Fibroblast of upper back skin (primary cell): ENCODE data around the gene ZNF697.
"Not testable (repeated sequence)": the region's sequence is repeated elsewhere in the genome, so short reads cannot be mapped to it uniquely, and the experiment has no call there.

Source experiments
- DNase-seq: peaks from one replicate; pipeline ENCODE4 v3.0.0-alpha.2; 2013

The ZNF697 gene

DNA sequence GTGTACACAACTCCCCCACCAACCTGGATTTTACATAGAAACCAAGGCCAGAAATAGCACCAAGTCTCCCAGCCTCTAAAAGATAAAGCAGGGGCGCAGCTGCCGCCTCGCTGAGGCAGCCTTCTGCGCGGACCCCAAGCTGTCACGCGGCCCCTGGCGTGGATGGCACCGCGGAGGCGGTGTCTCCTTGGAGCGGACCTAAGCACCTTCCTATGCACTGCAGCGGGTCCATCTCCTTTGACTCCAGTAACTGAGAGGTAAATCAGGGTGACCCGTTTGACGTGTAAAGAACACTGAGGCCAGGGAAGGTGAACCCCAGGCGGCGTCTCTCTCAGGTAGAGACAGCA lies 17.0 kb downstream of the ZNF697 start:
- DNase-seq: no peak

DNA sequence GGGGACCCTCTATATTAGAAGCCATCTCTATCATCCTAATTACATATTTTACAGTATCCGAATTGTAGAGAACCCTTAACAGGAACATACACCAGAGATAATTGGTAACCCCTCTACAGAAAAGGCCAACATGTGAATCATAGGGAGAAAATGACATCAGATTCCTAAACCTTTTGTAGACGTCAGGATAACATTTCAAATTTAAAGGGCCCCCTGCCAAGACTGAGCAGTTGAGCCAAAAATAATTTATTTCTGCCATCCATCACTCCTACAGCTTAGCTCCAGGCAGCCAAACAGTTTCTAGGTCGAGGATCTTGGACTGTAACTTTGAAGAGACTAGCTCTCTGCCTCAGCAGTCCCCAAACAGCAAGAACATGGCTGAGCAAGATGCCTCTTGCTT lies 21.2 kb downstream of the ZNF697 start:
- DNase-seq: peak; percentile 87

DNA sequence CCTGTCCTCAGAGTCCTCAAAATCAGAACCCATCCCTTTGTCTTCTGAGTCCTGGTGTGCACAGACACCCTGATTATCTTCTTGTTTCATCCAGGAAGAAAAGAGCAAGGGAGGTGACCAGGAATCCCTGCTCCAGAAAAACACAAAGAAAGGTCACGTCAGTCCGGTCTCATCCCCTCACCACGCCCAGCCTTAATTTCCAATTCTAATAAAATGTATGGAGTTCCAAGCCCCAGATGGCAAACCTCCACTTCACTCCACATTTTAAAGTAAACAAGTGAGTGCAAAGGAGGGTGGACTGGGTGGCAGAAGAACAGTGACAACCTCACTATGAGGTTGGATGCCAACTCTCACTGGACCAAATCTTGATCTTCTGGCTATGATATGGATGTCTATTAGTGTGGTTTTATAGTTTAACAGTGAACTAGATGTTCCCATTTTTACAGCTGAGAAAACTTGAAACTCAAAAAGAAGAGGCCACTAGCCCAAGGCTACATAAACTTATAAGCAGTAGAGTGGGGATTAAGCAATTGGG lies 22.0 kb downstream of the ZNF697 start:
- DNase-seq: no peak

DNA sequence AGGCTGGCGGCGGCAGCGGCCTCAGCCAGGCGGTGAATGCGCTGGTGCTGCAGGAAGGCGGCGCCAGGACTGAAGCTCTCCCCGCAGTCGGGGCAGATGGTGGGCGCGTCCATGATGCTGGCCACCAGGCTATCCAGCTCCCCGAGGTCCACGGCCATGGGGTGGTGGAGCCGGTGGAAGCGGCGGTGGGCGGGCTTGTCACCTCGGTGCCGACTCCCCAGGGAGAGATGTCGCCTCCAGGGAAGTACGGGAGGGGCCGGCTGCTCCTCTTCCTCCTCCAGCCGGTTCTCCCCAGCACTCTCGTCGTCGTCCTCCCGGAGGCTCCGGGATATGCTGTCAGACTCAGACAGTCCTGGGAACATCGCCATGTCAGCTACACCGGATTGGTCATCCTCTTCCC lies 24.4 kb downstream of the ZNF697 start:
- no peak for DNase-seq

DNA sequence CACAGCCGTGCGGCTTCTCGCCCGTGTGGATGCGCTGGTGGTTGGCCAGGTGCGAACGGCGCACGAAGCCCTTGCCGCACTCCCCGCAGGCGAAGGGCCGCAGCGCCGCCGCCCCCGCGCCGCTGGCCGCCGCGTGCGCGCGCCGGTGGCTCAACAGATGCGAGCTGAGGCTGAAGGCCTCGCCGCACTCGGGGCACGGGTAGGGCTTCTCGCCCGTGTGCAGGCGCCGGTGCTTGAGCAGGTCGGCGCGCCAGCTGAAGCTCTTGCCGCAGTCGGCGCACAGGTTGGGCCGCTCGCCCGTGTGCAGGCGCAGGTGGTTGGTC lies 24.9 kb downstream of the ZNF697 start:
- no peak for DNase-seq

DNA sequence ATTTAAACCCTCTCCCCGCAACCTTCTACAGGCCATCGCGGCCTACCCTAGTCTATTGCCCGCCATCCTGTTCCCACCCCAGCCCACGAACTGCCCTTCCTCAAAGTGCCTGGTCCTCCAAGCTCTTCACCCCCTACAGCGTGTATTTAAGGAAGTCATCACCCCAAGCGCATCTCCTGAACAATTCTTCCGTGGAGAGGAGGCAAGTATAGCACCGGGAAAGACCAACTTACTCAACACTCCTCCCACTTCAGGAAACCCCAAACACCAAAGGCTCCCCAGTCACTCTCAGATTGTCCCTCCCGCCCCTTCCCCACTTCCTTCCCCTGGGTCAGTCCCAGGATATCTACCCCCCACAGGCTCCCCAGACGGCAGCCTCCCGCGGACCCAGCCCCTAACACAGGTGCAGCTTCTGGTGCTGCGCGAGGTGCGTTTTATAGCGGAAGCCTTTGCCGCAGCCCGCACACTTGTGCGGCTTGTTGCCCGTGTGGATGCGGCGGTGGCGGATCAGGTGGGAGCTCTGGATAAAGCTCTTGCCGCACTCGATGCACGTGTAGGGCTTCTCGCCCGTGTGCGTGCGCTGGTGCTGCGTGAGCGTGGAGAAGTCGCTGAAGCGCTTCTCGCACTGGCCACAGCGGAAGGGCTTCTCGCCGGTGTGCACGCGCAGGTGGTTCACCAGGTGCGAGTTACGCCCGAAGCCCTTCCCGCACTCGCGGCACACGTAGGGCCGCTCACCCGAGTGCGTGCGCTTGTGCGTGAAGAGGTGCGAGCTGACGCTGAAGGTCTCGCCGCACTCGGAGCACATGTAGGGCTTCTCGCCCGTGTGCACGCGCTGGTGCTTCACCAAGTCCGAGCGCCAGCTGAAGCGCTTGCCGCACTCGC lies 25.5 kb downstream of the ZNF697 start:
- DNase-seq: no peak

DNA sequence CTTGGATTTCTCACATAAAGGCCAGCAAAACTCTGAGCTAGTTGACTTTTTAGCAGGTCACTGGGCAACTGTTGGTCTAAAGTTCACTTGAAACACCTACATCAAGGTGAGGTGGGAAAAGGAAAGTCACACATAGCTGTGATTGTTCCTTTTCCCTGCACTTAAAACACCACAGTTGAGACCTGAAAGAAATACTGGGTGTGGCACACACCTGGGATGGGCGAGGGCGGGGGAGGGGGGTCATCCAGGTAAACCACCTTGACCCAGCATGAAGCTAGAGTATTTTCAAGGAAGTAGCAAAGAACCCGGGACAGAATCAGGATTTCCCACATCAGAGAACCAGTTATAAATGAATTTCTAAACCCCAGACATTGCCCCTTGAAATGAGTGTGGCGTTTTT lies 26.4 kb downstream of the ZNF697 start:
- DNase-seq: no peak

DNA sequence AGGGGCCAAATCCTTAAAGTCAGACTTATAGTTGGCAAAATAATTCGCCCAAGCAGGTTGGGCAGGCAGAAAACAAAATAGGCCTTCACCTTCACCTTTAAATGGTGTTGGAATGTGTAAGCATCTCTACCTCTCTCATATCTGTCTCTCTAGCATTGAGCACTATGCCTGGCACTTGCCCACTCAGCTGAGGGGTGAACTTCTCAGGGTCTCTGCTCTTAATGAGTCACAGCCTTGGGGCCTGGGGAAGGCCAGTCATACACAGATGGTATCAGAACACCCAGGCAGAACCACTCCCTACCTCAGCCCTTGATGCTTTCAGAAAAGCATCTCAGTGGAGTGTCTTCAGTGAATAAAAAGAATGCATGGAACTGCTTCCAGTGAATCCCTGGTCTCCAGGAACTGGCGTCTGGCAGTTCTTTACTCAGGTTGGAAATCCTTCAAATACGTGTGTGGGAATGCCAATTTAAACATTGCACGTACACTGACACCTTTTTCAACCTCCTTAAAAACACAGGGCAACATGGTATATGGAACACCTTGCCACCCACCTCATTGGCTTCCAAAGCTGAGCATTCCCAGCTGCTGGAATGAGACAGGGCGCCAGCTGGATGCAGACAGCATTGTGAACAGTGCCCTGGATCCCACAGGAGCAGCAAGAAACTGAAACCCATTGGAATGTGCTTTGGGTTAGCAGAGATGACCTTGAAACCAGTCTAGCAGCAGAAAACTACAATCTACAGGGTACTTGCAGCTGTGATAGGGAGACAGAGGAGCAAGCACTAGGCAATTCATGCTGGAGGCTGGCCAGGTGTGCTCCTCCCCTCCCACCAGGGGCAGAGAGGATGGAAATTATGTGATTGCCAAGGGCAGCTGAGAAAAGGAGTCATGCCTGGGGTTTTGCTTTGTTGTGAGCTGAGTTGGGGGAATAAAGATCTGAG lies 30.0 kb downstream of the ZNF697 start:
- DNase-seq: peak; percentile 39

DNA sequence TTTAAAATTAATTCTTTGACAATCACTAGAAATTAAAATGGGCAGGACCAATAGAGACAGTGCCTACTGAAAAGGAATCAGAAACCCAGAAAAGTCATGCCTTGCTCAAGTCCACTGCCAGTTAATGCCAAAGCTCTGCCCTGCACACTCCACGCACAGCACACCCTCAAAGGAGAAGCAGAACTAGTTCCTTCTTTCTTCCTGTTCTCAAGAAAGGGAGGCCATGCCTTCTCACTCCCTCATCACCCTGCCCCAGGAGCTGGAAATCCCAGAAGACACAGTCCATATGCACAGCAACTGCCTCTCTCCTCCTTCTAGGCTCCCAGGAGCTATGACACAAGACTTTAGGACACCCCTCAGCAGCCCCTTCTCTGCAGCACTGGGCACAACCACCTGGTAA lies 31.3 kb downstream of the ZNF697 start:
- not testable (repeated sequence) for DNase-seq

DNA sequence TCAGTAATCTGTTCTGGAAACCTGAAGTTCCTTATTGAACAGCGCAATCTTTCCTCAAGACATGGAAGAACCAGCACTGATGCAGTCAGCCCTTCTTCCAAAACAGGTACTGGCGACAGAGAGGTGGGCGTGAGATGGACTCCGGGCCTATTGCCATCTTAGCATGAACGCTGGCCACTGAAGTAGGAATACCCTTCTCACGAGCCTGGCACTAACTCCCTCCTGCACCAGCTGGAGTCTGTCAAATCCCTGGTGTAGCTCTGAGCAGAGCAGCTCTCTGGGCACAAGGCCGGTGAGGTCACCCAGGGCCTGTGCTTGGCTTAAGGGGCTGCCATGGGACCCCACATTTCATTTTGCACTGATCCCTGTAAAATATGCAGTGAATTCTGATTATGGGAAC lies 33.0 kb downstream of the ZNF697 start:
- DNase-seq: not testable (repeated sequence)

DNA sequence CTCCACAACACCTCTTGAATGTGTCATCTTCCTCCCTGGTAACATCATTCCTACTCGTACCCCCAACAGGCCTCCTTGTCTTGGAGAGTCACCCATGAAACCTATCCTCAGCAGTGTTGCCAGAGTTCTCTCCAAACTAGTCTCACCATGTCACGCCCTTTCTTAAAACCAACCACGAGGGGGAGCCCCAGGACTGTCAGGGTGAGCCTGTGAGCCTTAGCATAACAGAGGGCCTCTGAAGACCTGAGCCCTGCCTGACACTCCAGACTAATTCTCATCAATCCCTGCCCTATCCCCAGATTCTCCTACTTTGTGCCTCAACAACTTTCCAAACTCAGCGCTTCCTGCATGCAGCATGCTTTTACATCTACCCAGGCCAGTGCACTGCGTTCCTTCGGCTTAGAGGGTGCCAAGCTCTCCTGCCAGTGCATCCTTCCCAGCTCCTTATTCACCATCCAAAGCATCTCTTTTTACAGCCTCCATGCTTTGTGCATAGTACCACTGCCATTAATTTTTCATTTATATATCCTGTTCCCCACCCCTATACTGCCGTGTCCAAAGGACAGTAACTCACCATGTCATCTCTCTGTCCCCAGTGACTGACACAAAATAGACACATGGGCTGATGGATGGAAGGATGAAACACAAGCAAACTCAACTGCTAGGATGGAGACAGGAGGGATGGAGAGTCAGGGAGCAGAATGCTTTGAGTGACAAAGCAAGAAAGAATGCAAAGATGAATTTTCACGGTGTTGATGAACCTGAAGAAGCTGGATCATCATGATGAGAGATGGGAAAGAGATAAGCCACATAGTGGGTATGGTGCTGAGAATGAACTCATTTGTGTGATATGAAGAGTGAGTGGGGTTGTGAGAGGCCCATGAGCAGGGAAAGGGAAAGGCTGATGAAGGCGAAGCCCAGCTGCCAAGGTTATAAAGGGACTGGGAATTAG lies 34.0 kb downstream of the ZNF697 start:
- DNase-seq: peak; percentile 86

DNA sequence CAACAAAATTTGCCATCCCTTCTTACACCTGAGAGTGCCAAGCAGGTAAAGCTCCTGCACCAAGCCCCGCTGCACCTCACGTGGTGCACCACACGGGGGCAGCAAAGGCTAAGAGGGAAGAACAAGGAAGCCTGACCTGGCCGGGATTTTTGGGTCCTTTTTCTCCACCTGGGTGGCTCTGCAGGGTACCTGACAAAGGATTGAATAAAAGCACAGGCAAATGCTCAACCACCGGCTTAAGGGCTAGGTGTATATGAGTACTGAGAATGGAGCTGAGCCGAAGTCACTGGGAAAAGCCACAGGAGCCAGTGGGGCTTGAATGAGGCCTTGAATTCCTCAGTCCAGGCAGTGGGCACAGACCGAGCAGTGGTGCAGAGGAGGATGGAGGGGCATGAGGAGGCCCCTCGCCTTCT lies 36.4 kb downstream of the ZNF697 start:
- DNase-seq: peak; percentile 33

DNA sequence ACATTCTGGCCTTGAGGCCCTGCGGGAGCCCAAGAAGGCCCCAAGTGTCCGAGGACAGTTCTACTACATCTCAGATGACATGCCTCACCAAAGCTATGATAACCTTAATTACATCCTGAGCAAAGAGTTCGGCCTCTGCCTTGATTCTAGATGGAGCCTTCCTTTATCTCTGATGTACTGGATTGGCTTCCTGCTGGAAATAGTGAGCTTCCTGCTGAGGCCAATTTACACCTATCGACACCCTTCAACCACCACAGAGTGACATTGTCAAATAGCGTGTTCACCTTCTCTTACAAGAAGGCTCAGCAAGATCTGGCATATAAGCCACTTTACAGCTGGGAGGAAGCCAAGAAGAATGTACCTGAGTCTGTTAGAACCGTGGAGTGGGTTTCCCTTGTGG lies 39.2 kb downstream of the ZNF697 start:
- DNase-seq: not testable (repeated sequence)

DNA sequence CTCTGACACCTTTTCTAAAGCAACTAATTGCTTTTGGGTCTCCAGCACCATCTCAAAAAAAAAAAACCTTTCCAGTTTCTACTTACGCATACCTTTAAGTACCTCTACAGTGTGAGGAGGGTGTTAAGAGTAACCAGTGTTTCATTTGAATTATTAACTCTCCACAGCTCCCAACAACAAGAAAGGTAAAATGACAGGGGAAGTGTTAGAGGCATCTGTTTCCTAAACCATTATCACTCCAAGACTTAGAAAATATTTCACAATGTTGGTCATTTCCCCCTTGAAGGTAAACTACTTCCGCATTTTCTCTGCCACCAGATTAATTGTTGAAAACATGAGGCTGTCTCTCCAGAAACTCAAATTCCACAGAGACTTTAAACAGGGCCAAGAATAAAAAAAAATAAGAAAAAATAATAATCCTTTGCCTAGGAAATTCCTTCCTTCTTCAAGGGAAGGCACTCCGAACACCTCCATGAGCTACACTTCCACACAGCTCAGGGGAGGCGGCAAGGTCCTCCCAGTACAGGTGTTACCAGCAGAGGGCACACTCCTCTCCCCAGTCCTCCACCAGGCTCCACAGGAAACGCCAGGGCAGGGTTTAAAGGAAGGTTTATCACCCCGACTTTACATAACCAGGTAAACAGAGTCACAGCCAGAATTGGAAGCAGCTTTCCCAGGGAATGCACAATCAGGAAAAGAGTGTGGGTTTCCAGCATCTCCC lies 40.8 kb downstream of the ZNF697 start:
- DNase-seq: not testable (repeated sequence)

DNA sequence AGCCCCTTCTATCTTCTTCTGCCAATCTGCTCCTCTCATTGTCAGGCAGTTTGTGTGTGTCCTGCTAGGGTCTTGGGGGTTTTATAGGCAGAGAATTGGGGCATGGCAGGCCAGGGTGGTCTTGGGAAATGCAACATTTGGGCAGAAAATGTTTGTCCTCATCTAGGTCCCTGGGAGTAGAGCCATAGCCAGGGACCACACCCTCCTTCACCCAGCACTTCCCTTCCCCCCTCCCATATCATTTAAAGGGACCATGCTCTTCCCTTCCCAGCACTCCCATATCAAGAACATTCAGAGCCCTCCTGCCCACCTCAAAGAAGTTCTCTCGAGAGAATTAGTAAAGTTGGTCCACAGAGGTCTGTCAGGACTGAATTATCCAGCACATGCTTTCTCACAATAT lies 41.7 kb downstream of the ZNF697 start:
- DNase-seq: no peak

DNA sequence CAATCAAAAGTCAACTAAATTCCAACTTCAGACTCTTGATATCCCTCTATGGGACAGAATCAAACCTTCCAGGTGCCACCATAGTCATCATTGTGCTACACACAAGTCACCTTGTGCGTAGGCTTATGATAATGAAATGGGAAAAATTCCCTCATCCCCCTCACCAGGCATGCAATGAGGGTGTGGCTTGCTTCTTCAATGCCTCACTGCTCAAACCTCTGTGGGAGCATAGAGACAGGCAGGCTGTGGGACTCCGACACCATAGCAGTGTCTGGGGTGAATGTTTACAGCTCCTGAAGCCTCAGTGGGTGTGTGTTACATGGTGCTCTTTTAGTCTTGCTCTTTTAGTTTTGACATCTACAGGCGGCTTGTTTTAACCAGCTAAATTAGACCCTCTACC lies 42.4 kb downstream of the ZNF697 start:
- no peak for DNase-seq

DNA sequence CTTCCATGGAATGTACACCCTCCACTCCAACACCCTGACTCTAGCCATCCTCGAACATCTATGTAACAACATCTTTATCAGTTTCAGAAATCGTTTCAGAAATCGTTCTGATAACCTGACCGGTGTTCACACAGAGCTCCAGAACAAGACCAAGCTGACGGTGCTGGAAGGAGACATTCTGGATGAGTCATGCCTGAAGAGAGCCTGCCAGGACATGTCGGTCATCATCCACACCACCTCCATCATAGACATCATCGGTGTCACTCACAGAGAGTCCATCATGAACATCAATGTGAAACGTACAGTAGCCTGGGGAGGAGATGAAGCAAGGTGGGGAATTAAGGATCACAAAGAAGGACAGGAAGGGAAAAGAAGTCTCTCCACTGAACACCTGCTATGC lies 43.0 kb downstream of the ZNF697 start:
- not testable (repeated sequence) for DNase-seq

DNA sequence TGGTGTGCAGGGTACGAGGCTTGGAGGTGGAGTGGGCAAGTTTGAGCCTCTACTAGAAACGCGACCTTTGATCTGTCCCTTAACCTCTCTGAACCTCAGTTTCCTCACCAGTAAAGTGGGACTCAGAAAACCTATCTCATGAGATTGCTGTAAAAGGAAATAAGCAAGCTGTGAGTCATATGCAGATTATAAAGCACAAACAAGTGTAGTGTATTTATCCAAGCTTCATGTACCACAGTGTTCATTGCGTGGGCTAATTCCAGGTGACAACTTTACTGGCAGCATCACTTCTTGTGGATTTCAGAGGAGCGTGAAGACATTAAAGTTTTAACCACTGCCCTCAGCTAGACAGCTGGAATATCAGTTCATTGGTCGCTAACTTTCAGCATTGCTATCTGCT lies 44.4 kb downstream of the ZNF697 start:
- no peak for DNase-seq

DNA sequence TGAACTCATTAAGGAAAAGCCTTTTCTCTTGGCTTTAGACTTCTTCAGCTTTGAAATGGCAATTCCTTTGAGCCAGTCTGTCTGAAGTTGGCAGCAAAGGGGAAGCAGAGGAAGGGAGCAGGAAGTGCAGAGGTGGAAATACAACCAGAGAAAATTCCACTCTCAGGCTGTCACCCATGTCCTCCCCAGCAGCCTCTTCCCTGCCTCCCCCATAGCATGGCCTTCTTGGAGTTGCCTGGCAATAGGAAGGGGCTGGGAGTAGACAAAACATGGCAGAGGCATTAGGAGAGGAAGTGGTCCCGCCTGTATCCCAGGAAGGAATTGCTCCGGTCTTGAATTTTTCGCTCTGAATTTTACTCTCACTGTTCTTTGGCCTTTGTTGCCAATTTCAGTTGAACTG lies 44.8 kb downstream of the ZNF697 start:
- not testable (repeated sequence) for DNase-seq

DNA sequence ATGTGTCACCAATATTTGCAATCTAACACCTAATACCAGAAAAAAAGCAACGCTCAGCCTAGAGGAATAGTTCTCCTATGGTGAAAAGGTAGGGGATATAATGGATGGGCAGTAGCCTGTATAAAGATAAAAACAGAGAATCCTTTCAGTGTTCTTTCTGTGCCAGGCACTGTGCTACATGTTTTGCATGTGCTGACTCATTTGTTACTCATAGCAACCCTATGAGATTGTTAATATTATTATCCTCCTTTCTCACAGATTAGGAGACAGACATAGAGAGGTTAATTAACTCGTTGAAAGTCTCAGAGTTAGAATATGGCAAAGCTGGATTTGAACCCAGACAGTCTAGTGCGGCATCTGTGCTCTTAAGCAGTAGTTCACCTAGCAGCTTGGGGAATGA lies 45.3 kb downstream of the ZNF697 start:
- not testable (repeated sequence) for DNase-seq

DNA sequence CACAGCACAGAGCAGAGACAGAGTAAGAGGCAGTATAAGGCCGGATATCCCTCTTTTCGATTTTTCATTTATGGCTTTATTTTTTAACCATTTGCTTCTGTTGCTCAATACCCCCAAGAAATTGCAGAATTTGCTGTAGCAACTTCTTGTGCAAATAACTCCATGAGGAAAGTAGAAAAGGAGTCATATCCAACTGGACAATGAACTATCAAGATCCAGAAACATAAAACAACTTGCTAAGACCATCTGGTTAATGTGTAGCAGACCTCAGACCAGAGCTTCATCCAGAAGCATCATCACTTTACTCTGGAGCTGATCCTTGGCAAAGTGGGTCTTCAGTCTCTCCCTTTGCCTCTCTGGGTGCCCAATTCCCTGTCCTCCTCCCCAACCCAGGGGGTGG lies 45.9 kb downstream of the ZNF697 start:
- no peak for DNase-seq

DNA sequence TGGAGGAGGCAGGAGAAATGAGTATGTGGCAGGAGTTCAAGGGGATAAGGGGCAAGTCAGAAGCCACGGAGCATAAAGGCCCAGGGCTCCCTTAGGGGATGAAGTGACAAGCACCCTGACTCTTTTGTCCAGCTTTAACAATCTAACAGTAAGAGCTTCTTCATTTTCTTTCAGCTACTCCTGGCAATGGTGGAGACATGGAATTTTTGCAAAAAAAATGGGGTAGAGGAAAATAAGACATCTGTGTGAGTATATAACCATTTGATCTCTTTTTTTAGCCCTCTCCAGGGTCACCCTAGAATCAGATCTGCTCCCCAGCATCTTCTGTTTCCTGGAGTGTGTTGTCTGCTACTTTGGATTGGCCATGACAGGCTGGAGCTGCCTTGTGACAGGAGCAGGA lies 47.1 kb downstream of the ZNF697 start:
- DNase-seq: no peak
